ENCODE data around the gene EEIG1. TPM values are rescaled to one million over a fixed set of nuclear protein-coding genes. Genes with fewer than 3 reads are reported as not detected.

The EEIG1 gene
- total and polyA plus RNA-seq, 12 donors = 6.7 to 33.5 (median 23.5) TPM

GRCh38 chr9:127968042-127968441 lies 12.7 kb downstream of the EEIG1 start:
- Histone ChIP-seq H3K9me3 (no peaks in the 10 kb centered on the region), H3K36me3 (no peaks in the 10 kb centered on the region), H3K4me3 (no peak overlapping the region), H3K4me1 (peaks cover 65 to 100% (median 97%) of the 10 kb centered on the region in 9 donors), H3K27ac (peak overlapping the region in 9 of 10 donors; percentile 45 to 93 (median 72)), H3K27me3 (no peaks in the 10 kb centered on the region)
- TF ChIP-seq CTCF (IDR thresholded peaks at IDR 0.05) = no peak
- 75 to 86% methylated on average over 3 of the region's 3 CpGs for WGBS, 2 donors
- DNase-seq (no peak), ATAC-seq (no peak)
- intact Hi-C loops (cut with DNase I) = loop anchor here in 1 of 10 donors (10.0 kb wide), 1 partner anchor 1277 kb away; no protein-coding TSS in a partner anchor

- H3K27me3 ChIP-seq = no peaks in the 10 kb centered on the region
- ATAC-seq = no peak
- no peaks in the 10 kb centered on the region for H3K36me3 ChIP-seq
- peak overlapping the region in 7 of 10 donors; percentile 19 to 93 (median 81) for H3K27ac ChIP-seq
- H3K4me1 ChIP-seq = peaks cover 58 to 100% (median 97%) of the 10 kb centered on the region in 9 donors
- intact Hi-C loops (cut with DNase I) = loop anchor here in 1 of 10 donors (10.0 kb wide), 1 partner anchor 1278 kb away; no protein-coding TSS in a partner anchor
- no peak overlapping the region for H3K4me3 ChIP-seq
- no peak for TF ChIP-seq CTCF (IDR thresholded peaks at IDR 0.05)
- no peaks in the 10 kb centered on the region for H3K9me3 ChIP-seq
- WGBS, 2 donors = 68 to 78% methylated on average over 9 of the region's 9 CpGs
- no peak for DNase-seq
Measured at GRCh38 chr9:127967151-127967809, 13.5 kb downstream of the EEIG1 start.

- intact Hi-C loops (cut with DNase I) = loop anchor here in 1 of 10 donors (10.0 kb wide), 1 partner anchor 1278 kb away; no protein-coding TSS in a partner anchor
- Histone ChIP-seq H3K4me1 (peaks cover 51 to 97% (median 92%) of the 10 kb centered on the region in 9 donors), H3K9me3 (no peaks in the 10 kb centered on the region), H3K4me3 (no peak overlapping the region), H3K36me3 (no peaks in the 10 kb centered on the region), H3K27ac (peak overlapping the region in 9 of 10 donors; percentile 76 to 93 (median 88)), H3K27me3 (no peaks in the 10 kb centered on the region)
- TF ChIP-seq CTCF (IDR thresholded peaks at IDR 0.05) = no peak
- DNase-seq (no peak), ATAC-seq (no peak)
- WGBS, 2 donors = 58 to 67% methylated on average over 8 of the region's 8 CpGs
Measured at GRCh38 chr9:127966416-127967150, 14.2 kb downstream of the EEIG1 start.

- Histone ChIP-seq H3K4me1 (peaks cover 46 to 94% (median 89%) of the 10 kb centered on the region in 9 donors), H3K4me3 (peak overlapping the region in 3 of 10 donors; percentile 10 to 31 (median 14)), H3K27me3 (no peaks in the 10 kb centered on the region), H3K27ac (peak overlapping the region; percentile 64 to 93 (median 88)), H3K9me3 (no peaks in the 10 kb centered on the region), H3K36me3 (no peaks in the 10 kb centered on the region)
- intact Hi-C loops (cut with DNase I) = loop anchor here in 1 of 10 donors (10.0 kb wide), 1 partner anchor 1279 kb away; no protein-coding TSS in a partner anchor
- DNase-seq (no peak), ATAC-seq (peak in 6 of 8 donors; percentile 1 to 10 (median 4))
- TF ChIP-seq CTCF (IDR thresholded peaks at IDR 0.05) = no peak
- WGBS, 2 donors = 42 to 46% methylated on average over 6 of the region's 6 CpGs
Measured at GRCh38 chr9:127965953-127966352, 14.8 kb downstream of the EEIG1 start.

Data from heart right ventricle (tissue), 16 donors.